Measurements from ENCODE around the gene MUTYH.

GRCh38 chr1:45386219-45386618, 46.0 kb upstream of the MUTYH start:
- TF ChIP-seq, protein P1, sequence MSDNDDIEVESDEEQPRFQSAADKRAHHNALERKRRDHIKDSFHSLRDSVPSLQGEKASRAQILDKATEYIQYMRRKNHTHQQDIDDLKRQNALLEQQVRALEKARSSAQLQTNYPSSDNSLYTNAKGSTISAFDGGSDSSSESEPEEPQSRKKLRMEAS (IDR thresholded peaks at IDR 0.05): no peak
- no peak for TF ChIP-seq TEAD4 (IDR thresholded peaks at IDR 0.05)
- TF ChIP-seq EP300 (IDR thresholded peaks at IDR 0.05; ENCODE audit: borderline replicate concordance): no peak
- TF ChIP-seq CREB1 (IDR thresholded peaks at IDR 0.05; ENCODE audit: low read depth): no peak
- TF ChIP-seq ZBTB7A (IDR thresholded peaks at IDR 0.05; ENCODE audit: low read depth): no peak
- no peak for TF ChIP-seq CEBPB (IDR thresholded peaks at IDR 0.05)
- TF ChIP-seq TAF1 (IDR thresholded peaks at IDR 0.05; ENCODE audit: low read depth): no peak
- TF ChIP-seq RAD21 (IDR thresholded peaks at IDR 0.05; ENCODE audit: low read depth): no peak
